A549 (cell line): ENCODE results near the gene NRARP. TPM values are rescaled to one million over a fixed set of nuclear protein-coding genes. Genes with fewer than 3 reads are reported as not detected.
A peak's percentile ranks its signal among the peaks of the same experiment; 100 is the strongest.

Source experiments
- ATAC-seq, 2 experiments: fragments of 200-7000 bp in 1 of 2; fragments of >200 bp in 1 of 2; cut with Nextera tagmentation in 1 of 2; cut with Tn5 transposase in 1 of 2; 3 replicates each; pipeline versions ENCODE4 v1.8.0 to v1.9.1; 2018 to 2020; ENCODE audit warnings: mild to moderate bottlenecking in 1 of 2, moderate library complexity in 1 of 2
- CTCF ChIA-PET: fragments of 300-600 bp; sonication (Branson Sonifier 250); formaldehyde crosslinking; extraction: SDS; loops from one replicate; lab custom pipeline; 2021; ENCODE audit warnings: antibody characterized with exemption, inconsistent platforms; lab: Yijun Ruan, JAX
- POLR2A ChIA-PET: fragments of 350-600 bp; formaldehyde crosslinking; extraction: SDS; loops from one replicate; lab custom pipeline; 2021; ENCODE audit warnings: antibody characterized with exemption, inconsistent platforms; lab: Yijun Ruan, JAX
- DNase-seq, 2 experiments: peaks; one replicate each; pipeline versions ENCODE4 v3.0.0 to v3.0.0-alpha.2; 2011 to 2016; ENCODE audit warnings: low read depth in 1 of 2, low spot score in 1 of 2
- FAIRE-seq: peaks from 2 replicates; lab custom pipeline; 2011; peaks lifted over from hg19 to GRCh38; lab: Jason Lieb, UNC
- H3K27ac ChIP-seq, 2 experiments: fragments of >200 bp; sonication (Bioruptor Twin); formaldehyde crosslinking; 3 replicates each; pipeline ENCODE4 v1.5.1; 2016 to 2017
- H3K4me1 ChIP-seq: fragments of >200 bp; sonication (Bioruptor Twin); formaldehyde crosslinking; 3 replicates; pipeline ENCODE4 v1.6.1; 2016
- H3K4me2 ChIP-seq: fragments of >200 bp; sonication (Bioruptor Twin); formaldehyde crosslinking; 3 replicates; pipeline ENCODE4 v1.6.1; 2016
- H3K4me3 ChIP-seq: fragments of >200 bp; sonication (Bioruptor Twin); formaldehyde crosslinking; 3 replicates; pipeline ENCODE4 v1.5.1; 2016
- H3K9me3 ChIP-seq: fragments of >200 bp; sonication (Bioruptor Twin); formaldehyde crosslinking; 3 replicates; pipeline ENCODE4 v1.6.1; 2016
- CEBPB ChIP-seq, 2 experiments: fragments of >200 bp in 1 of 2; sonication (Bioruptor Twin) in 1 of 2; formaldehyde crosslinking in 1 of 2; IDR thresholded peaks; 2 replicates each; pipeline ENCODE4 v1.6.1; 2012 to 2016
- CHD2 ChIP-seq: fragments of 150-350 bp; IDR thresholded peaks from 2 replicates; pipeline ENCODE4 v1.6.1; 2014; ENCODE audit warnings: low read length; ENCODE audit not compliant: partially characterized antibody
- EP300 ChIP-seq, 2 experiments: fragments of >200 bp; sonication (Bioruptor Twin); formaldehyde crosslinking; IDR thresholded peaks; 2 replicates in 1 of 2; 3 replicates in 1 of 2; pipeline ENCODE4 v1.6.1; 2016 to 2017
- KDM1A ChIP-seq: fragments of 200-600 bp; sonication (generic); IDR thresholded peaks from 2 replicates; pipeline ENCODE4 v1.6.1; 2016; ENCODE audit warnings: low read depth, mild to moderate bottlenecking
- MAFK ChIP-seq: fragments of 450-650 bp; IDR thresholded peaks from 2 replicates; pipeline ENCODE4 v1.6.1; 2014; ENCODE audit not compliant: partially characterized antibody
- MYC ChIP-seq: IDR thresholded peaks from 2 replicates; pipeline ENCODE4 v1.6.1; 2012; ENCODE audit warnings: mild to moderate bottlenecking, inconsistent platforms, low read length, improper control_type of control experiment, borderline replicate concordance
- RAD21 ChIP-seq, 2 experiments: fragments of >200 bp in 1 of 2; sonication (Bioruptor Twin) in 1 of 2; formaldehyde crosslinking in 1 of 2; IDR thresholded peaks in 1 of 2; conservative IDR thresholded peaks in 1 of 2; 2 replicates in 1 of 2; 3 replicates in 1 of 2; pipeline ENCODE4 v1.6.1; 2012 to 2018; ENCODE audit warnings: inconsistent platforms in 1 of 2
- RCOR1 ChIP-seq: fragments of 150-350 bp; IDR thresholded peaks from 2 replicates; pipeline ENCODE4 v1.6.1; 2014; ENCODE audit warnings: antibody characterized with exemption, low read length, low read depth
- RNF2 ChIP-seq: fragments of 200-600 bp; sonication (generic); IDR thresholded peaks from 2 replicates; pipeline ENCODE4 v1.6.1; 2016; ENCODE audit warnings: low read depth, mild to moderate bottlenecking, antibody characterized with exemption, moderate library complexity, borderline replicate concordance
- TFCP2L1 ChIP-seq: fragments of 250-450 bp; sonication (Bioruptor Pico); IDR thresholded peaks from 2 replicates; pipeline ENCODE4 v1.5.0; 2021; ENCODE audit warnings: mild to moderate bottlenecking
- TP53 ChIP-seq: fragments of 250-450 bp; sonication (Bioruptor Pico); IDR thresholded peaks from 2 replicates; pipeline ENCODE4 v1.5.0; 2021; ENCODE audit warnings: mild to moderate bottlenecking, moderate library complexity
- ZC3H11A ChIP-seq: fragments of 450-650 bp; IDR thresholded peaks from 2 replicates; pipeline ENCODE4 v1.6.1; 2014; ENCODE audit warnings: antibody characterized with exemption, mild to moderate bottlenecking
- WGBS: methylation state at CpG from one replicate; pipeline ENCODE4 v1.1.6; 2017; ENCODE audit errors: missing lambda C conversion rate; 5-methylcytosine and 5-hydroxymethylcytosine counted together
- polyA plus RNA-seq, 4 experiments: library from polyadenylated mRNA; depleted of rRNA in 3 of 4; stranded (reverse); fragments of >200 nt; fragmentation: RNase III in 1 of 4; extraction: RNeasy Plus Mini Kit Qiagen cat#74134 plus additional on column Dnase treatment in 1 of 4; gene quantifications; 2 replicates in 3 of 4; 3 replicates in 1 of 4; pipeline ENCODE4 v1.2.3, GENCODE V29; 2011 to 2017
- TF ChIP-seq, protein P1 (sequence below): fragments of 150-350 bp; IDR thresholded peaks from 2 replicates; pipeline ENCODE4 v1.6.1; 2014; ENCODE audit warnings: low read depth, mild to moderate bottlenecking, low read length
- TF ChIP-seq, protein P2 (sequence below): IDR thresholded peaks from 2 replicates; pipeline ENCODE4 v1.6.1; 2012
- TF ChIP-seq, protein P3 (sequence below): fragments of 450-650 bp; IDR thresholded peaks from 2 replicates; pipeline ENCODE4 v1.6.1; 2014; ENCODE audit warnings: antibody characterized with exemption

The NRARP gene
- polyA plus RNA-seq, 2 of the 4 experiments (the other 2 are of a cell fraction): 1.3 to 5.1 TPM

DNA sequence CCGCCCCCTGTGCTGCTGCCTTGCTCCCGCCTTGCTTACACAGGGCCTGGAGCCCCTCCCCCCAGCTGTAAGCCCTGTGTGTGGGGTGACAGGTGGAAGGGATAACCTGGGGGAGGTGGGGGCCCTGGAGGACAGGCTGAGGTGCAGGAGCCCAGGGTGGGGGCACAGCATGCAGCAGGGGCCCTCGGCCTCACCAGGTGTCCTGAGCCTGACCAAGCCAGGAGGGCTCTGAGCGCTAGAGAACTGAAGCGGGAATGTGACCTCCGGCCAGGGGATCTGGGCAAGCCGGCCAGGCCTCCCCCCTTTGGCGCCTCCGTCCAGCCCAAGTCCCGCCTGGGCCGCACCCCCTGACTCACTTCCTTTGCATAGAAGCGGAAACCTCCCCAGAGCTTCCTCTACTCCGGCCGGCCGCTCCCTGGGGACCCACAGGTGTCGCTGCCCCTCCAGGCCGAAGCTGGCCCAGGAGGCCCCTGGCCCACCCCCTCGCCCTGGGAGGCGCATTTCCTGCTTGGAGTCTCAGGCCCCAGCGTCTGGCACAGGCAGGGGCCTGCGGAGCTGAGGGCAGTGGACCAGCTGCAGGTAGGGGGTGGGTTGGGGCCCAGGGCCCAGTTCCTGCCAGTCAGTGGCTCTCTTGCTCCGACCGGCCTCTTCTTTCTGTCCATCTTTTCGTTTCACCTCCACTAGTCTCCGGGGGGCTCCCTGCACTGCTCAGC, 24.6 kb downstream of the NRARP start, which contains the start of gene TOR4A (continued):
- TF ChIP-seq, protein P1, sequence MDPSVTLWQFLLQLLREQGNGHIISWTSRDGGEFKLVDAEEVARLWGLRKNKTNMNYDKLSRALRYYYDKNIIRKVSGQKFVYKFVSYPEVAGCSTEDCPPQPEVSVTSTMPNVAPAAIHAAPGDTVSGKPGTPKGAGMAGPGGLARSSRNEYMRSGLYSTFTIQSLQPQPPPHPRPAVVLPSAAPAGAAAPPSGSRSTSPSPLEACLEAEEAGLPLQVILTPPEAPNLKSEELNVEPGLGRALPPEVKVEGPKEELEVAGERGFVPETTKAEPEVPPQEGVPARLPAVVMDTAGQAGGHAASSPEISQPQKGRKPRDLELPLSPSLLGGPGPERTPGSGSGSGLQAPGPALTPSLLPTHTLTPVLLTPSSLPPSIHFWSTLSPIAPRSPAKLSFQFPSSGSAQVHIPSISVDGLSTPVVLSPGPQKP: no peak
- TF ChIP-seq EP300 (IDR thresholded peaks at IDR 0.05) (peak in 1 of 2 experiments; percentile 15; a peak in 1 of 5 replicates), MAFK (no peak), RNF2 (no peak), RAD21 (conservative IDR thresholded peaks at IDR 0.05 in 1 of 2, IDR thresholded peaks at IDR 0.05 in 1 of 2) (peak in 1 of 2 experiments; percentile 29; a peak in 3 of 5 replicates)
- TF ChIP-seq, protein P2, sequence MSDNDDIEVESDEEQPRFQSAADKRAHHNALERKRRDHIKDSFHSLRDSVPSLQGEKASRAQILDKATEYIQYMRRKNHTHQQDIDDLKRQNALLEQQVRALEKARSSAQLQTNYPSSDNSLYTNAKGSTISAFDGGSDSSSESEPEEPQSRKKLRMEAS: peak; percentile 24; the same call in 1 of the 2 replicates

DNA sequence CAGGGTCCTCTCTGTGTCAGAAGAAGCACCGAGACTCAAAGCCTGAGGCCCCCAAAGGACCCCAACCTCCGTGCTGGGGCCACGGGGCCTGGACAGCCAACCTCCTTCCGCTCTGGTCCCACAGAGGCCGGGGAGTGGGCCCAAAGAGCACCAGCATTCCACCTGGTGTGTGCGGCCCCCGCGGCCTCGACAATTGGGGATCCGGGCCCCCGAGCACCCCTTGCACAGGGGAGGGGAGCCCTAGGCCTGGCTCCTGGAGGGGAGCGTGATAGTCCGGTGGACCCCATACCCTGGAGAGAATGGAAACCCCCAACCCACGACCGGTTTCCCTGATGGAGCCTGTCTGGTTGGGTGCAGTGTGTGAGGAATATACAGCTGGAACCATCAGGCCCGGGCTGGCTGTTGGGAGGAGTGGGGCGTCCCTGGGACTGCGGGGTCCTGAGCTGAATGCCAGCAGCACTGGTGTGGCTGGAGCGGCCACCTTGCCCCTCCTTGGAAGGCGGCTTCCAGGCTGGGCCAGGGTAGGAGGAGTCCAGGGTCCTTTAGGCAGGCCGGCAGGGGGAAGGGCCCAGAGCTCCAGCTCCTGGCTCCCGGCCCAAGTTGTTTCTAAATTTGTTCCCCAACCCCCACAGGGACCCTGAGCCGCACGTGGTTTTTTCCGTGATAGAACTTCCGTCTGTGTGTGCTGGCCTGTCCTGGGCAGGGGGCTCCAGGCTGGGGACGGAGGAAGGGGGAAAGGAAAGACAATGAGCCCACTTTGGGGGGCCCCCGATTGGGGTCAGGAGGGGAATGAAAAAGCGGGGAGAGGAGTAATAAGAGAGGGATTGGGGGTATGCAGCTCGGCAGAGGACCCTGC, 25.4 kb downstream of the NRARP start:
- Histone ChIP-seq H3K4me2 (peak overlapping the region; percentile 97), H3K4me3 (peak overlapping the region; percentile 72), H3K9me3 (no peaks in the 10 kb centered on the region), H3K27ac (peak overlapping the region; percentile 94 to 96), H3K4me1 (peaks cover 32% of the 10 kb centered on the region)
- WGBS: 25% methylated on average over 21 of the region's 30 CpGs
- TF ChIP-seq, protein P2: peak; percentile 84
- TF ChIP-seq TP53 (CRISPR knock-in tag) (0 out of 2 replicates have a peak, but pooled peaks have one; percentile 32), MYC (peak; percentile 73; the same call in 1 of the 2 replicates), RCOR1 (no peak), TFCP2L1 (CRISPR knock-in tag) (0 out of 2 replicates have a peak, but pooled peaks have one; percentile 14), CEBPB (IDR thresholded peaks at IDR 0.05) (0 out of 4 replicates have a peak, but pooled peaks of 1 of the 2 experiments have one; percentile 19), CHD2 (no peak), ZC3H11A (no peak), KDM1A (no peak)
- TF ChIP-seq, protein P3, sequence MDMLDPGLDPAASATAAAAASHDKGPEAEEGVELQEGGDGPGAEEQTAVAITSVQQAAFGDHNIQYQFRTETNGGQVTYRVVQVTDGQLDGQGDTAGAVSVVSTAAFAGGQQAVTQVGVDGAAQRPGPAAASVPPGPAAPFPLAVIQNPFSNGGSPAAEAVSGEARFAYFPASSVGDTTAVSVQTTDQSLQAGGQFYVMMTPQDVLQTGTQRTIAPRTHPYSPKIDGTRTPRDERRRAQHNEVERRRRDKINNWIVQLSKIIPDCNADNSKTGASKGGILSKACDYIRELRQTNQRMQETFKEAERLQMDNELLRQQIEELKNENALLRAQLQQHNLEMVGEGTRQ: peak; percentile 48; the same call in 1 of the 2 replicates
- TF ChIP-seq, protein P1: no peak
- ATAC-seq: peak; percentile 32 to 71
- CTCF ChIA-PET: interaction anchor here (0.9 to 2.8 kb wide), 13 partner anchors 10 to 282 kb away, joined by 3 to 16 read pairs (median 3); partner anchors contain the start of genes EXD3, NOXA1, NRARP and RNF224
- peak in 1 of 2 experiments; percentile 79 for DNase-seq
- POLR2A ChIA-PET: interaction anchor here (0.5 to 2.2 kb wide), 7 partner anchors 17 to 342 kb away, joined by 3 to 29 read pairs (median 4); partner anchors contain the start of genes EHMT1, NRARP and TUBB4B
- no peak for FAIRE-seq
